C4-2B (cell line): ENCODE measurements around the gene ZC3H11A.
"Not testable (repeated sequence)": the region's sequence is repeated elsewhere in the genome, so short reads cannot be mapped to it uniquely, and the experiment has no call there.

Source experiments
- H3K27ac ChIP-seq: fragments of 450-650 bp; 2 replicates; pipeline ENCODE4 v1.5.1; 2017
- ZFX ChIP-seq: fragments of 450-650 bp; IDR thresholded peaks from 2 replicates; pipeline ENCODE4 v1.6.1; 2017
- TF ChIP-seq, protein P1 (sequence below): fragments of 450-650 bp; conservative IDR thresholded peaks from 2 replicates; pipeline ENCODE4 v1.5.1; 2017; ENCODE audit warnings: mild to moderate bottlenecking

The ZC3H11A gene

DNA sequence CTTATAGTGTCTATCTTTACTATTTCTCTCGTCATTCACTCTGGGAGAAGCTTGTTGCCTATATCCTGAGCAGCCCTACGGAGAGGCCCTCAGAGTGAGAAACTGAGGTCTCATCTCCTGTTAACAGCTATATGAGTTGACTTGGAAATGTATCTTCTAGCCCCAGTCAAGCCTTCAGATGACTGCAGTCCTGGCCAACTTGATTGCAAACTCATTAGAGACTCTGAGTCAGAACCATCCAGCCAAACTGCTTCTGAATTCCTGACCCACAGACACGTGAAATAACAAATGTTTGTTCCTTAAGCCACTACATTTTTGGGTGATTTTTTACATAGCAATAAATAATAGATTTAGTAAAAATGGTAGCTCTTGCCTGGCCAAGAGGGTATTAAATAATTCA is 3.9 kb upstream of the ZC3H11A start:
- H3K27ac ChIP-seq, result no peak overlapping the region

DNA sequence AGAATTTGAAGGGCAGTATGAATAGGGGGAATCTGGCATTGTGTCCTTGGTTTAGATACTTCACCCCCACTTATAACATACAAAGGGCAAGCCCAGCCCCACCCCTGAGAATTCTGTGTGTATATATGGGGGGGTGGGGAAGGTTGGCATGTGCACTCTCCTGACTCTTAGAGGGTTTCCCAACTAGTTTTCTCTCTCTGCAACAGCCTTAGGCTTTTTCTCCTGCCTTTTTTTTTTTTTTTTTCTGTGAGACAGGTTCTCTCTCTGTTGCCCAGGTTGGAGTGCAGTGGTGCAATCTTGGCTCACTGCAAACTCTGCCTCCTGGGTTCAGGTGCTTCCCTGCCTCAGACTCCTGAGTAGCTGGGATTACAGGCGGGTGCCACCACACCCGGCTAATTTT is 2.9 kb upstream of the ZC3H11A start:
- H3K27ac ChIP-seq, result no peak overlapping the region
- no peak for TF ChIP-seq ZFX
- TF ChIP-seq, protein P1, sequence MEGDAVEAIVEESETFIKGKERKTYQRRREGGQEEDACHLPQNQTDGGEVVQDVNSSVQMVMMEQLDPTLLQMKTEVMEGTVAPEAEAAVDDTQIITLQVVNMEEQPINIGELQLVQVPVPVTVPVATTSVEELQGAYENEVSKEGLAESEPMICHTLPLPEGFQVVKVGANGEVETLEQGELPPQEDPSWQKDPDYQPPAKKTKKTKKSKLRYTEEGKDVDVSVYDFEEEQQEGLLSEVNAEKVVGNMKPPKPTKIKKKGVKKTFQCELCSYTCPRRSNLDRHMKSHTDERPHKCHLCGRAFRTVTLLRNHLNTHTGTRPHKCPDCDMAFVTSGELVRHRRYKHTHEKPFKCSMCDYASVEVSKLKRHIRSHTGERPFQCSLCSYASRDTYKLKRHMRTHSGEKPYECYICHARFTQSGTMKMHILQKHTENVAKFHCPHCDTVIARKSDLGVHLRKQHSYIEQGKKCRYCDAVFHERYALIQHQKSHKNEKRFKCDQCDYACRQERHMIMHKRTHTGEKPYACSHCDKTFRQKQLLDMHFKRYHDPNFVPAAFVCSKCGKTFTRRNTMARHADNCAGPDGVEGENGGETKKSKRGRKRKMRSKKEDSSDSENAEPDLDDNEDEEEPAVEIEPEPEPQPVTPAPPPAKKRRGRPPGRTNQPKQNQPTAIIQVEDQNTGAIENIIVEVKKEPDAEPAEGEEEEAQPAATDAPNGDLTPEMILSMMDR, result no peak

More for the DNA sequence above, 3.9 kb upstream of the ZC3H11A start:
- no peak for TF ChIP-seq ZFX
- TF ChIP-seq, protein P1, result no peak

DNA sequence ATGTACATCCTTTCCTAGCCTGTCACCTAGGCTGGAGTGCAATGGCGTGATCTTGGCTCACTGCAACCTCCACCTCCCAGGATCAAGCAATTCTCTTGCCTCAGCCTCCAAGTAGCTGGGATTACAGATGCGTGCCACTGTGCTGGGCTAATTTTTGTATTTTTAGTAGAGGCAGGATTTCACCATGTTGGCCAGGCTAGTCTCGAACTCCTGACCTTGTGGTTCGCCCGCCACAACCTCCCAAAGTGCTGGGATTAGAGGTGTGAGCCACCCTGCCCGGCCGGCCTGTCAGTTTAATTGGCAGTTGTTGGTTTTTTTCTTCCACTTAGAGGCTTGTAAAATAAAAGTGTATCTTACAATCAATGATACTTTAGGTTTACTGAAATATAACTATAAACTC is 1.9 kb upstream of the ZC3H11A start:
- H3K27ac ChIP-seq, result not testable (repeated sequence)

DNA sequence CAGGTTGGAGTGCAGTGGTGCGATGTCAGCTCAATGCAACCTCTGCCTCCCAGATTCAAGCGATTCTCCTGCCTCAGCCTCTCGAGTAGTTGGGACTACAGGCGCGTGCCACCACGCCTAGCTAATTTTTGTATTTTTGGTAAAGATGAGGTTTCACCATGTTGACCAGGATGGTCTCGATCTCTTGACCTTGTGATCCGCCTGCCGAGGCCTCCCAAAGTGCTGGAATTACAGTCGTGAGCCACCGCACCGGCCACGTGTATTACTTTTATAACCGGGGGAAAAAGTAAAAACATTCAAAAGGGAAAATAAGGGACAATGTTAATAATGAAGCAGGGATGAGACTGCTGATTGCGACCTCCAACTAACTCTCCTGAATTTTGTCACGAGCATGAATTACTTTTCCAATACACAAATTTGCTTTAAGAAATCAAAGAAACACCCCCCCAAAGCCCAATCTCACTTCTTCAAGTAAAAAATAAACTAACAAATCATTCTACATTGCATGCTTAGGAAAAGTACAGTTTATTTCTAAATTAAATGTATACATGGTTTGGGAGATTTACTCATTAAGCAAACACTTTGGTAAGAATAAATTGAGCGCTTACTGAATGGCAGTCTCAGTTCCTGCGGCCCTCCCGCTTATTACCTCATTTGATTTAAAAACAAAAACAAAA is 521 bp upstream of the ZC3H11A start:
- TF ChIP-seq, protein P1, result no peak
- no peak for TF ChIP-seq ZFX
- H3K27ac ChIP-seq, result peak overlapping the region; percentile 93

DNA sequence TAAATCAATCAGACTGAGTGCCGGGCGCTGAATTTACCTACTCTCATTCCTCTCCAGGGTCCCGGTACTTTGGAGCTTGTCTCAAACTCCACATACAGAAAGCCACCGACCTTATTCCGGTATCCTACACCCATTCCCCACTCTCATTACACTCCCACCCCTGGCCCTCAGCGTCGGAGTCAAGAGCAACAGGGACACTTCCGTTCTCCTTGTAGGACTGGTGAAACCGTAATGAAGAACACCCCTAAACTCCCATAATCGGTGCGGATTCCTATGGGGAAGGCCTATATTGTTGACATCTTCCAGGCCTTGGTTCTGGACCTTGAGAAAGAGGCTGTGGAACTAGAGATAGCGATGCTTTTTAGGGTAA is 798 bp downstream of the ZC3H11A start:
- peak overlapping the region; percentile 93 for H3K27ac ChIP-seq
- TF ChIP-seq, protein P1, result no peak
- TF ChIP-seq ZFX, result no peak

DNA sequence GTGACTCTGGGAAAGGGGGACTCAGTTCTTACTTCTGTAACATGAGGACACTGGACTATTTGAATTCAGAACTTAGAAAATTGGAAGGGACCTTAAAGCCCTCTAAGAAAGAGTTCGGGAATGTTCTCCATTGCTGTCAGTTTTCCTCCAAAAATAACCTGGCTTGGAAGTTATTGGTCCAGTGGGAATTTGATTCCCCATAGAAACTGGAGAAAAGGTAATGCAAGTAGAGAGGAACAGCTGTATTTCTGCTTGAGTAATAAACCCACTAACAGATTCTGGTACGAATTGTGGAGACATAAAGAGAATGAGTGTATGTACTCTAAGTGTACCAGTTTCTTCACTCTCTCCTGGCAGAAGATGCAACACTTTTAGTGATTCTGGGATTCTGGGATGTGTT is 1.8 kb downstream of the ZC3H11A start:
- TF ChIP-seq ZFX, result no peak
- TF ChIP-seq, protein P1, result no peak
- no peak overlapping the region for H3K27ac ChIP-seq

DNA sequence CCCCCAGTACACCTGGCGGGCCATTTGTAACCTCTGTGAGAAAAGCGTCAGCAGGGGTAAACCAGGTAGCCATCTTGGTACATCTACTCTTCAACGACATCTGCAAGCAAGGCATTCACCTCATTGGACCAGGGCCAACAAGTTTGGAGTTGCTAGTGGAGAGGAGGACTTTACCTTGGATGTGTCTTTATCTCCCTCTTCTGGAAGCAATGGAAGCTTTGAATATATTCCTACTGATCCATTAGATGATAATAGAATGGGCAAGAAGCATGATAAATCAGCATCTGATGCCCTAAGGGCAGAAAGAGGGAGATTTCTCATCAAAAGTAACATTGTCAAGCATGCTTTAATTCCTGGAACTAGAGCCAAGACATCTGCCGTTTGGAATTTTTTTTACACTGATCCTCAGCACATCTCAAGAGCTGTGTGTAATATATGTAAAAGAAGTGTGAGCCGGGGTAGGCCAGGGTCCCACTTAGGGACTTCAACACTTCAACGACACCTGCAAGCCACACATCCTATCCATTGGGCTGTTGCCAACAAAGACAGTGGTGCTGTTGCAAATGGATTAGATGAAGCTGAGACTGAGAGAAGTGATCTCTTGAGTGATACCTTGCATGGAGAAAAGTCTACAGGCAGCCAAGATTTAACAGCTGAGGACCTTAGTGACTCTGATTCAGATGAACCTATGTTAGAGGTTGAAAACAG is 2.7 kb downstream of the ZC3H11A start:
- H3K27ac ChIP-seq, result no peak overlapping the region
- no peak for TF ChIP-seq ZFX
- TF ChIP-seq, protein P1, result no peak; the same call in 1 of the 2 replicates

DNA sequence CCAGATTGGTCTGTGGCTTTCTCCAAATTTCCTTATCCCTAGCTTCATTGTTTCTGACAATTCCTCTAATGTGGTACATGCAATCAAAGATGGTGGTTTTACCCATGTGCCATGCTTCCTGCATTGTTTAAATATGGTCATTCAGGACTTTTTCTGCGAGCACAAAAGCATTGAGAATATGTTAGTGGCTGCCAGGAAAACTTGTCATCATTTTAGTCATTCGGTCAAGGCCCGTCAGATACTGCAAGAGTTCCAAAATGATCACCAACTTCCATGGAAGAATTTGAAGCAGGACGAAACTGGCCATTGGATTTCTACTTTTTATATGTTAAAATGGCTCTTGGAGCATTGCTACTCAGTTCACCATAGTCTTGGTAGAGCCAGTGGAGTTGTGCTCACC is 3.7 kb downstream of the ZC3H11A start:
- TF ChIP-seq, protein P1, result no peak
- TF ChIP-seq ZFX, result no peak
- no peak overlapping the region for H3K27ac ChIP-seq
